SKM-1 (cell line): ENCODE data around the gene RAI1.

Experiments used
- DNase-seq: peaks from one replicate; lab custom pipeline; 2025; ENCODE audit not compliant: unreplicated experiment; lab: John Stamatoyannopoulos, UW

RAI1 gene

GRCh38 chr17:17714261-17714866, 33.1 kb downstream of the RAI1 start:
- DNase-seq = peak; percentile 26

DNA sequence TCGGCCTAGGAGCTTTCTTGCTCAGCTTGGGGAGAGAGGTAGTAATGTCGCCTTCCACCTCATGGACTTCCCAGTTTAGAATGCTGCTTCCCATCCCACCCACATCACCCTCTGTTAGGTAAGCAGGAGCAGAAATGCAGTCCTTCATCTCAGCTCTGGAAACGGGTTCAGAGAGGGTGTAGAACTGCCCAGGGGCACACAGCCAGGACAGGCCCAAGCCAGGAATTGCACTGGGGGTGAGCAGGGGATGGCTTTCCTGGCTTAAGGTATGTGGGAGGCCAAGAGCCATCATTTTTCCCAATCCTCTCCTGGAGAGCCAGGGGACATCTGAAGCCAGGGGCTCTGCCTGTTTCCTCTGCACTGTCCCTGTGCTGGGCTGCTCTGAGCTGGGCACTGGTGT, 33.6 kb downstream of the RAI1 start:
- DNase-seq = no peak

DNA sequence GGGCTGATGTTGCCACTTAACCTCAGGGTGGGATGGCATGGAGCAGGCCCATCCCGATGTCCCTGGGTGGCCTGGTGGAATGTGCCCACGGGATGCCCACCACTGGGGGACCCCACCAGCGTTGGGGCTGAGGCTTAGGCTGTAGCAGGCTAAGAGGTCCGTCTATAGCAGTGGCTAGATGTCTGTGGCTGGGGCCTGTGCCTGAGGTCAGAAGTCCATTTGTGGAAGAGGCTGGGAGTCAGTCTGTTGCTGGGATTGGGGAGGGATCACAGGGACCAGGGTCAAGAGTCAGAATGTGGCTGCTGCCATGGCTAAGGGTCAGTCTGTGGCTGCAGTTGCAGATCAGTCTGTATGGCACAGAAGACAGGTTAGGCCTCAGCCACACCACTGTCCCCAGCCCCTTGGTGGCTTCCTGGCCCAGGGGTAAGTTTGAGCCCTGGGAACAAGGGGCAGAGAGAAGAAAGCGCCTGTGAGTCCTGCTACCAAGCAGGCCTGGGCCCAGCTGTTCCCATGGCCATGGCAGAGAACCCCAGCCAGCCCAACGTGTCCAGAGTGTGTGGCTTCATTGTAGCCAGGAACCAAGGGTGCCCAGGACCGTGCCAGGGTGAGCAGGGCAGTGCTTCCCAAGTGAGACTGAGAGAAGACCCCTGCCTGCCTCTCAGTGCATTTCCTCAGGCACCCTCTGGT, 35.7 kb downstream of the RAI1 start:
- DNase-seq = no peak

DNA sequence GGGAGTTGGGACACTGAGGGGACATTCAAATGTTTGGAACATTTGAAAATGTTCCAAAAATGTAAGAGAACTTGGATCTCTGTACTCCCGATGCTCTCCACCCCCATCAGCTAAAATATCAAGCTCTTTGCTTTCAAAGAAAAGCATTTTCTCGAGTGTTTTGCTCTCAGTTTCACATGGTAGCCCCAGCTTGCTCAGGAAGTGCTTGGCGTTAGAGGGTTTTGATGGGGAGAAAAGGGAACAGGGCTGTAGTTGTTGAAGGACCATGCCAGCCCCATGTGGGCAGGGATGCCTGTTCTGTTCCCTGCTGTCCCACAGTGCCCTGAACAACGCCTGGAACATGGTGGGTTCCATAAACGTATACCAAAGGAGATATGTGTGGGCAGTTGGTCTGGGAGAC, 37.0 kb downstream of the RAI1 start:
- no peak for DNase-seq

DNA sequence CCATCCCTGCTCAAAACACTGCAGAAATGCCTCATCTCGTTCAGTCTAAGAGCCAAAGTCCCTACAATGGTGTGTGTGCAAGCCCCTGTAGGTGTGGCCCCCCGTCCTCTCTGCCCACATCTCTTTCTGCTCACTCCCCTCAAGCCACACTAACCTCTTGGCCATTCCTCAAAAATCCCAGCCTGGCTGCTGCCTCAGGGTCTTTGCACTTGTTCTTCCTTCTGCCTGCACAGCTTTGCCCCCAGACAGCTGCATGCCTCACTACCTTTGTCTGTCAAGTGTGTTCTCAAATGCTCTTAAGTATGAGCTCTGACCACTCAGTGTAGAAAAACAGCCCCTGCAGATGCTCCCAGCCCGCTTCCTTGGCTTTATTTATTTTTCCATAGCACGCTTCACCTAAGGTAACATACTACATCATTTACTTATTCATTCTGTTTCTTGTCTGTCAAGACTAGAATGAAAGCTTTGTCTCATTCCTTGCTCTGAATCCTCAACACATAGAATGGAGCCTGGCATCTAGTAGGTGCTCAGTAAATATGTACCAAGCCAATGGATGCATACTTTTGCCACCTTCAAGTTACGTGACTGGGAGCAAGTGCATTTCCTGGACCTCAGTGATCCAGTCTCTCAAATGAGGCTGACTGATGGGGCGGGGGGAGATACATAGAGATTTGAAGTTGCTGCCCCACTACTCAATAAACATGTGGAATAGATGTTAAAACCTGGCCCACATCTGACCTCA, 38.1 kb downstream of the RAI1 start:
- DNase-seq = no peak

DNA sequence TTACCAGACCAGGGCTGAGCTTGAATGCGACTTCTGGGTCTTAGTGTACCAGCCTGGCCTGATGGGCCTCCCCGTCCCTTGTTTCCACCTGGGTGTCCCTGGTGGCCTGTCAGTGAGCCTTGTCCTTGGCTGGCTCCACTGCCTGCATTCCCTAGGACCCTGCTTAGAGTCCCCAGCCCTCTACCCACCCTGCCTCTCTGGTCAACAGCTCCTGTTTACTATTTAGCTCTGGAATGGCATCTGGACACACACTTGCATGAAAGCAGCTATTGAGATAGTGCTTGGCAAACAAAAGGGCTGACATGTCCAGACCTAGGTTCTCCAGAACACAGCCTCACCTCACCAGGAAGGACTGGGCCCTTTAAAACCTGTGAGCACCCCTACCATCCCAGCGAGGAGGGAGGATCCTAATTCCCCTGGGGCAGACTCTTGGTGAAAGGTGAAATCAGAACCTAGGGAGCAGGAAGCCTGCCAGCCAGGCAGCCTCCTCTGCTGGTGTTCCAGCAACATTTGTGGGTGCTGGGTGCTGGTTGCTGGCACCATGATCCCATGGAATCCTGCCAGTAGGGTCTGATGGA, 38.8 kb downstream of the RAI1 start:
- no peak for DNase-seq

DNA sequence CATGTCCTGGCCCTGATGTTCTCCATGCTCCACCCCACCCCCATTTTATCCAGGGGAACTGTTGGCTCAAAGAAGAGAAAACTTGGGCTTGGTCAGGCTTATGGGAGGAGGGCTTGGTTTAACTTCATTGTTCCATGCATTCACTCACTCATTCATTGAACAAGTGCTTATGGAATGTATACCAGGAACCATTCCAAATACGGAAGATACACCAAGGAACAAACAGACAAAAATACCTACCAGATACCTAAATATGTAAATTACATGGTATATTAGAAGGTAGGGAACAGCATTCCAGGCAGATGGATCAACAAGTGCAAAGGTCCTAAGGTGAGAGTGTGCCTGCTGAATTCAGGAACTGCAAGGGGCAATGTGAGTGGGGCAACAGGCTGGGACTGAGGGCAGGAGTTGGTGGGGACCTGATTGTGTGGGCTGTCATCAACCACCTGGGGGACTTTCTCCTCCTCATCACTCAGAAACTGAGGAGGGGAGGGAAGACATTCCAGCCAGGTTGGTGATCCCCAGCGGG, 39.9 kb downstream of the RAI1 start:
- DNase-seq = no peak

DNA sequence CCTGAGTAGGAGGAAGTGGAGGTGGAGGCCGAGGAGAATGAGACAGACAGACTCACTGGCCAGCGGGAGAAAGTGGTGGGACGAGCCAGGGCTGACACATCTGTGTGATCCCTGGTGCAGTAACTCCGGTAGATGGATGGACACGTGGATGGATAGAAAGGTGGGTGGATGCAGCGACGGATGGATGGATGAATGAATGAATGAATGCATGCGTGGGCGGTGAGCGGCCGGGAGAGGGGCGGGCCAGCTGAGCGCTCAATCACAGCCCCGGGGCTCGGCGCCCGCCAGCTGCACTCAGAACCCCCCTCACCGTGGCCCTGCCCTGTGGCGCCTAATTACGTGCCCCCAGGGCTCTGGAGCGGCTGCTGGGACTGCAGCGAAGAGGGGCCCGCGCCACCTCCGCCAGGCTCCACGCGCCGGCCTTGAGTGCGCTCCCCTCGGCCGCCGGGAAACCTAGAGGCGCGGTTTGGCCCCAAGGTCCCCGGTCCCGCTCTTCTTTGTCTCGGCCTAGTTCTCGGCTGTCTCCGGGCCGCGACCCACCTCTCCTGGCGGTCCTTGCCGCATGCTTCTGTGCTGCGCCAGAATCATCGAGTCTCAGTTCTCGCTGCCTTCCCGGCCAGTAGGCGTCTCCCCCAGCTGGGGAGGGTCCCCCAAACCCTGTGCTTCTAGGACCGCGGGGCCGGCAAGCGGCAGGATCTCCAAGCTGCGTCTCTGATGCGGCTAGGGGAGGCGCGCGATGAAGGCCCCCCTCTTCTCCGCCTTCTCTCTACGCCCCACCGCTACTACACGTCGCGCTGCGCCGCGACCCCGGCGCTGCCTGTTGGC, 41.0 kb downstream of the RAI1 start:
- DNase-seq = no peak

DNA sequence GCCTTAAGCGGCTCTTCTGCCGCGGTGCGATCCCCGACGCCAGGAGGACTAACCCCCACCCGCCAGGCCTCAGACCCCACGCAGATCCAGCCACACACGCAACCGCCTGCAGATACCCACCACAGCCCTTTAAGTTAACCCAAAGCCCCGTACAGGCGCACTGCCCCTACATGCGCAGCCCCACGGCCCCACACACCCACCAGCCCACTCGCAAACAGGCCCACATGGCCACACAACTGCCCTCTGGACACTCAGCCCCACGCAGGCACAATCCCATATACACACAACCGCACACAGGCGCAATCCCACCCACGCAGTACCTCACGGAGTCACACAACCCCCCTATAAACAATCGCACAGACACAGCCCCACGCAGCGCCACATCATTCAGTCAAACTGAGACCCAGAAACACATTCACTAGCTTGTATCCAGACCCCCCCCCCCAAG, 41.7 kb downstream of the RAI1 start:
- no peak for DNase-seq

- DNase-seq = no peak
Measured at GRCh38 chr17:17723354-17724261, 42.4 kb downstream of the RAI1 start.

GRCh38 chr17:17724307-17725010, 43.2 kb downstream of the RAI1 start:
- no peak for DNase-seq

- no peak for DNase-seq
Measured at GRCh38 chr17:17725011-17725751, 43.9 kb downstream of the RAI1 start.

- DNase-seq = no peak
Measured at GRCh38 chr17:17725752-17726457, 44.6 kb downstream of the RAI1 start.

DNA sequence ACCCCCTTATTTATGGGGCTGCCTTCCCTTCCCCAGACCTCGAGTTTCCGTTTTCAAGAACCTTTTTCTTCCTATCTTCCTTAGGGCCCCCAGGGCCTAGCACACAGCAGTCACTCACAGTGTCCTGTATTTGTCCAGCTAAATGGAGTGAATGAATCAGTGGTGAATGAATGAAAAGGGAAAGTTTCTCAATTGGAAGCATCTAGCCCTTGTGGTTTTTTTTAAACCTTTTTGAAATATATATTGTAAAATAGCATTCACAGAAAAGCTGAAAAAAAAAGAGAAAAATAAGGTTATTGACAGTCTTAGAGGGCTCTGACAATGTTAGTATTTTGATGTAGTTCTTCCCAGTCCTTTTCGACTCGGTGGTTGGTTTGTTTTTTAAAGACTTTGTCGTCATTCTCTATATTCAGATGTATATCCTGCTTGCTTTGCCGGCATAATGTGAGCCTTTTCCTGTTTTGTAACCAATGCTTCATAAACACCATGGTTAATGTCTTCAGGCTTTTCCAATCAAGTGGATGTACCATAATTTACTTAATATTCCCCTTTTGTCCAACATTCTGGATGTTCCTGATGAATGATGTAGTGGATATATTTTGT, 45.3 kb downstream of the RAI1 start:
- DNase-seq = no peak

DNA sequence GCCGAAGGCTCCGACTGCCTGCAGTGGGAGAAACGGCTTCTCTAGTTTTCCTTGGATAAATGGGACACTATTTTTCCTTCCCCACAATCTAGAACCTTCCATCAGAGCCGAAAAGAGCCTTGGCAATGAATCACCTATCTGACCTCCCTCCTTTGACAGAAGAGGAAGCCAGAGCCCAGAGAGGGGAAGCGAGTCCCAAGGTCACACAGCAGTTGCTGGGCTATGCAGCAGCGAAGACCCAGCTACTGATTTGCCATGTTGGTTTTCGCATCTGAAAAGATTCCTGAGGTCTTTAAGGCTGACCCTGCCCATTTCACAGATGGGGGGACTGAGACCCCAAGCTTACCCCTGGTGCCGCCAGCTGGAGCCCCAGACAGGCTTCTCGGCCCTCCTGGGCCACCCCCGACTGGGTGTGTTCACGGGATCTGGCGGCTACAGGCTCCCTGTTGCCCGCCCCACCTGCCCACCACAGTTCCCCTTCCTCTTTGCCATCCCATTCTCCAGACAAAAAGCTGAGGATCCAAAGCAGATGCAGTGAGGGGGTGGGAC, 45.9 kb downstream of the RAI1 start:
- no peak for DNase-seq

DNA sequence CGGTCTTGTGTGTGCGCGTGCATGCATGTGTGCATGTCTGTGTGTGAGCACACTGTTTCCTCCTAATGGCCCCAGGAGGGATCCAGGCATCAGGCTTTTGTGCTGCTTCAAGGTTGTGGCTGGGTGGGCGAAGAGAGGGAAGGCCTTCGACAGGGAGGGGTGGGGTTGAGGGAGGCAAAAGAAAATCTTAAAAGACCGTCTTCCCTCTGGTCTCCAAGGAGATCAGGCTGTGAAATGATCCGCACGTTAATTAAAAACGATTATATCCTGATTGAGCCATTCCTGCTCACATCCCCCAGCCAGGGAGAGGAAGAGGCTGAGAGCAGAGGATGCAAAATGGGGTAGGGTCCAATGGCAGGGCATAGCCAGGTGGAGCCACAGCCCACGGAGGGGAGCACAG, 46.9 kb downstream of the RAI1 start:
- no peak for DNase-seq
